Stimulated activated naive CD8-positive, alpha-beta T cell treated with anti-CD3 and anti-CD28 coated beads, Interleukin-15, amount 100 ng/mL, for 72 hours (primary cell): ENCODE measurements around the gene JAK1.
"Not testable (repeated sequence)": the region's sequence is repeated elsewhere in the genome, so short reads cannot be mapped to it uniquely, and the experiment has no call there.

Experiments used
- ATAC-seq: fragments of 150-1000 bp; cut with Tn5 transposase; 2 replicates; pipeline ENCODE4 v1.10.0; 2021; ENCODE audit warnings: mild to moderate bottlenecking, moderate library complexity
- DNase-seq, 2 donors: peaks; one replicate each; pipeline ENCODE4 v3.0.0; 2021 to 2022
- H3K27ac Mint-ChIP-seq, 2 donors: one replicate each; pipeline ENCODE4 v1.8.0; 2022; ENCODE audit warnings: mild to moderate bottlenecking in 2 of 2, mixed read lengths in 2 of 2, moderate library complexity in 2 of 2
- H3K27me3 Mint-ChIP-seq: one replicate; pipeline ENCODE4 v1.8.0; 2022; ENCODE audit warnings: mixed read lengths
- H3K4me1 Mint-ChIP-seq: one replicate; pipeline ENCODE4 v1.8.0; 2022; ENCODE audit warnings: mild to moderate bottlenecking, mixed read lengths
- H3K4me3 Mint-ChIP-seq, 2 donors: one replicate each; pipeline ENCODE4 v1.8.0; 2022; ENCODE audit warnings: mild to moderate bottlenecking in 2 of 2, mixed read lengths in 2 of 2, moderate library complexity in 1 of 2
- H3K9me3 Mint-ChIP-seq, 2 donors: one replicate each; pipeline ENCODE4 v1.8.0; 2022; ENCODE audit warnings: mixed read lengths in 2 of 2

JAK1 gene

GRCh38 chr1:64925594-64925993 lies 40.8 kb downstream of the JAK1 start:
- Mint-ChIP-seq H3K9me3 (peaks cover 0 to 11% of the 10 kb centered on the region in 2 donors), H3K27ac (peak overlapping the region; percentile 35 to 66), H3K27me3 (no peaks in the 10 kb centered on the region), H3K4me1 (peaks cover 100% of the 10 kb centered on the region), H3K4me3 (no peak overlapping the region)
- DNase-seq (no peak), ATAC-seq (no peak)

- Mint-ChIP-seq H3K27ac (peak overlapping the region; percentile 94 to 98), H3K9me3 (no peaks in the 10 kb centered on the region), H3K4me1 (peaks cover 97% of the 10 kb centered on the region), H3K4me3 (peak overlapping the region; percentile 78 to 84), H3K27me3 (no peaks in the 10 kb centered on the region)
- DNase-seq = peak; percentile 50 to 70
- peak; percentile 83 for ATAC-seq
These were observed 43.0 kb downstream of the JAK1 start for GRCh38 chr1:64923294-64923718.

GRCh38 chr1:64922336-64922735 lies 44.0 kb downstream of the JAK1 start:
- no peaks in the 10 kb centered on the region for H3K9me3 Mint-ChIP-seq
- peak overlapping the region; percentile 94 to 98 for H3K27ac Mint-ChIP-seq
- peaks cover 97% of the 10 kb centered on the region for H3K4me1 Mint-ChIP-seq
- H3K4me3 Mint-ChIP-seq = peak overlapping the region; percentile 66 to 84
- ATAC-seq (peak; percentile 77), DNase-seq (peak; percentile 29 to 44)
- no peaks in the 10 kb centered on the region for H3K27me3 Mint-ChIP-seq

- no peak for ATAC-seq
These were observed 44.6 kb downstream of the JAK1 start for GRCh38 chr1:64921771-64922170.

GRCh38 chr1:64920941-64921589 lies 45.3 kb downstream of the JAK1 start:
- DNase-seq = no peak
- peak; percentile 51 for ATAC-seq
- no peaks in the 10 kb centered on the region for H3K27me3 Mint-ChIP-seq
- H3K4me1 Mint-ChIP-seq = peaks cover 97% of the 10 kb centered on the region
- H3K27ac Mint-ChIP-seq = peak overlapping the region; percentile 9 to 98
- H3K9me3 Mint-ChIP-seq = no peaks in the 10 kb centered on the region
- peak overlapping the region; percentile 66 to 84 for H3K4me3 Mint-ChIP-seq

More at GRCh38 chr1:64921771-64922170, 44.6 kb downstream of the JAK1 start:
- Mint-ChIP-seq H3K27me3 (no peaks in the 10 kb centered on the region), H3K4me3 (peak overlapping the region; percentile 66 to 84), H3K9me3 (no peaks in the 10 kb centered on the region), H3K27ac (peak overlapping the region; percentile 94 to 98), H3K4me1 (peaks cover 97% of the 10 kb centered on the region)
- no peak for DNase-seq

- not testable (repeated sequence) for ATAC-seq, H3K4me3 Mint-ChIP-seq, H3K9me3 Mint-ChIP-seq, H3K27me3 Mint-ChIP-seq, DNase-seq
- peak overlapping the region in 1 of 2 donors; percentile 10 for H3K27ac Mint-ChIP-seq
- H3K4me1 Mint-ChIP-seq = peaks cover 97% of the 10 kb centered on the region
These were observed 47.2 kb downstream of the JAK1 start for GRCh38 chr1:64919120-64919519.

- DNase-seq (no peak), ATAC-seq (no peak)
- Mint-ChIP-seq H3K4me3 (peak overlapping the region; percentile 37 to 61), H3K27ac (peak overlapping the region in 1 of 2 donors; percentile 57), H3K9me3 (no peaks in the 10 kb centered on the region), H3K4me1 (peaks cover 97% of the 10 kb centered on the region), H3K27me3 (no peaks in the 10 kb centered on the region)
These were observed 48.4 kb downstream of the JAK1 start for GRCh38 chr1:64917907-64918306.

GRCh38 chr1:64917328-64917861 lies 49.0 kb downstream of the JAK1 start:
- ATAC-seq (no peak), DNase-seq (no peak)
- H3K4me1 Mint-ChIP-seq = peaks cover 97% of the 10 kb centered on the region
- H3K9me3 Mint-ChIP-seq = no peaks in the 10 kb centered on the region
- H3K27ac Mint-ChIP-seq = no peak overlapping the region
- no peaks in the 10 kb centered on the region for H3K27me3 Mint-ChIP-seq
- H3K4me3 Mint-ChIP-seq = peak overlapping the region; percentile 37 to 68

GRCh38 chr1:64915381-64916274 lies 50.7 kb downstream of the JAK1 start:
- no peaks in the 10 kb centered on the region for H3K27me3 Mint-ChIP-seq
- H3K4me1 Mint-ChIP-seq = peaks cover 97% of the 10 kb centered on the region
- H3K27ac Mint-ChIP-seq = peak overlapping the region in 1 of 2 donors; percentile 6
- no peak for ATAC-seq
- no peaks in the 10 kb centered on the region for H3K9me3 Mint-ChIP-seq
- H3K4me3 Mint-ChIP-seq = no peak overlapping the region
- DNase-seq = no peak

- H3K27ac Mint-ChIP-seq = peak overlapping the region; percentile 8 to 17
- peak overlapping the region; percentile 4 to 45 for H3K4me3 Mint-ChIP-seq
- no peak for ATAC-seq
- H3K27me3 Mint-ChIP-seq = no peaks in the 10 kb centered on the region
- DNase-seq = no peak
- H3K4me1 Mint-ChIP-seq = peaks cover 100% of the 10 kb centered on the region
- H3K9me3 Mint-ChIP-seq = no peaks in the 10 kb centered on the region
These were observed 52.9 kb downstream of the JAK1 start for GRCh38 chr1:64913361-64914015.

GRCh38 chr1:64912191-64912590 lies 54.2 kb downstream of the JAK1 start:
- Mint-ChIP-seq H3K9me3 (no peaks in the 10 kb centered on the region), H3K4me3 (peak overlapping the region; percentile 0 to 7), H3K4me1 (peaks cover 100% of the 10 kb centered on the region), H3K27ac (peak overlapping the region in 1 of 2 donors; percentile 3), H3K27me3 (no peaks in the 10 kb centered on the region)
- peak in 1 of 2 donors; percentile 41 for DNase-seq
- ATAC-seq = peak; percentile 98

GRCh38 chr1:64911326-64911725 lies 55.0 kb downstream of the JAK1 start:
- DNase-seq (no peak), ATAC-seq (no peak)
- H3K4me3 Mint-ChIP-seq = no peak overlapping the region
- no peaks in the 10 kb centered on the region for H3K27me3 Mint-ChIP-seq
- no peak overlapping the region for H3K27ac Mint-ChIP-seq
- H3K4me1 Mint-ChIP-seq = peaks cover 100% of the 10 kb centered on the region
- H3K9me3 Mint-ChIP-seq = no peaks in the 10 kb centered on the region

GRCh38 chr1:64909031-64909430 lies 57.3 kb downstream of the JAK1 start:
- H3K4me1 Mint-ChIP-seq = peaks cover 97% of the 10 kb centered on the region
- ATAC-seq = no peak
- no peak overlapping the region for H3K4me3 Mint-ChIP-seq
- DNase-seq = no peak
- no peaks in the 10 kb centered on the region for H3K27me3 Mint-ChIP-seq
- H3K9me3 Mint-ChIP-seq = no peaks in the 10 kb centered on the region
- no peak overlapping the region for H3K27ac Mint-ChIP-seq

GRCh38 chr1:64908575-64908974 lies 57.8 kb downstream of the JAK1 start:
- no peak overlapping the region for H3K27ac Mint-ChIP-seq
- H3K4me3 Mint-ChIP-seq = no peak overlapping the region
- no peak for DNase-seq
- no peak for ATAC-seq
- H3K9me3 Mint-ChIP-seq = no peaks in the 10 kb centered on the region
- no peaks in the 10 kb centered on the region for H3K27me3 Mint-ChIP-seq
- peaks cover 95% of the 10 kb centered on the region for H3K4me1 Mint-ChIP-seq

- H3K27me3 Mint-ChIP-seq = no peaks in the 10 kb centered on the region
- peaks cover 88% of the 10 kb centered on the region for H3K4me1 Mint-ChIP-seq
- peak overlapping the region; percentile 5 to 8 for H3K27ac Mint-ChIP-seq
- ATAC-seq = peak; percentile 89
- peak overlapping the region; percentile 43 to 46 for H3K4me3 Mint-ChIP-seq
- no peak for DNase-seq
- no peaks in the 10 kb centered on the region for H3K9me3 Mint-ChIP-seq
These were observed 59.9 kb downstream of the JAK1 start for GRCh38 chr1:64906447-64906846.
